ENCODE data around the gene ASB15. TPM values are rescaled to one million over a fixed set of nuclear protein-coding genes. Genes with fewer than 3 reads are reported as not detected.

ASB15 gene
- polyA plus RNA-seq, 2 of the 4 experiments (the other 2 are of a cell fraction), result not detected

GRCh38 chr7:123643495-123644441 is 42.1 kb downstream of the ASB15 start:
- ChIA-PET POLR2A (interaction anchor here (0.5 kb wide), 1 partner anchor 8 kb away, joined by 3 read pairs; no protein-coding TSS in a partner anchor), CTCF (interaction anchor here (1.0 to 3.5 kb wide), 6 partner anchors 9 to 228 kb away, joined by 3 to 11 read pairs (median 3); no protein-coding TSS in a partner anchor)
- no peak overlapping the region for H3K4me3 ChIP-seq
- DNase-seq (ENCODE audit: low read depth in 1 of 2, low spot score in 1 of 2) (peak in 1 of 2 experiments; percentile 13), ATAC-seq (peak in 1 of 2 experiments; percentile 36; a peak in 3 of 6 replicates), FAIRE-seq (no peak)
- no peak overlapping the region for H3K27ac ChIP-seq
- H3K4me2 ChIP-seq, result peak overlapping the region; percentile 31
- H3K9me3 ChIP-seq, result no peaks in the 10 kb centered on the region
- TF ChIP-seq POLR2A (IDR thresholded peaks at IDR 0.05; ENCODE audit: low read length), result no peak
- TF ChIP-seq HES2 (IDR thresholded peaks at IDR 0.05), result no peak
- no peak for TF ChIP-seq MAFK (IDR thresholded peaks at IDR 0.05; ENCODE audit: partially characterized antibody)
- TF ChIP-seq RARB (CRISPR knock-in tag; IDR thresholded peaks at IDR 0.05), result no peak
- TF ChIP-seq ELK1 (IDR thresholded peaks at IDR 0.05; ENCODE audit: low read depth, low read length), result no peak
- no peak for TF ChIP-seq ZC3H11A (IDR thresholded peaks at IDR 0.05)
- TF ChIP-seq MAX (IDR thresholded peaks at IDR 0.05), result no peak
- TF ChIP-seq NR3C1 (IDR thresholded peaks at IDR 0.05), result no peak
- no peak for TF ChIP-seq RCOR1 (IDR thresholded peaks at IDR 0.05; ENCODE audit: low read depth, low read length)
- TF ChIP-seq CHD2 (IDR thresholded peaks at IDR 0.05; ENCODE audit: low read length, partially characterized antibody), result no peak
- TF ChIP-seq HEYL (CRISPR knock-in tag; IDR thresholded peaks at IDR 0.05), result no peak
- no peak for TF ChIP-seq ESRRA (IDR thresholded peaks at IDR 0.05; ENCODE audit: borderline replicate concordance, low read length)
- TF ChIP-seq HMGXB4 (CRISPR knock-in tag; IDR thresholded peaks at IDR 0.05; ENCODE audit: borderline replicate concordance), result no peak
- no peak for TF ChIP-seq RNF2 (IDR thresholded peaks at IDR 0.05; ENCODE audit: borderline replicate concordance, low read depth)
- TF ChIP-seq POLR2AphosphoS2 (conservative IDR thresholded peaks at IDR 0.05; ENCODE audit: low read length), result no peak
- TF ChIP-seq KDM1A (IDR thresholded peaks at IDR 0.05; ENCODE audit: low read depth), result no peak
- TF ChIP-seq CBX8 (IDR thresholded peaks at IDR 0.05), result no peak
- no peak for TF ChIP-seq HOXB13 (CRISPR knock-in tag; IDR thresholded peaks at IDR 0.05; ENCODE audit: low read depth)
- no peak for TF ChIP-seq CEBPB (IDR thresholded peaks at IDR 0.05)
- H3K4me1 ChIP-seq, result no peaks in the 10 kb centered on the region
- 17% methylated on average over 6 of the region's 6 CpGs for WGBS (ENCODE audit: missing lambda C conversion rate)

- H3K4me3 ChIP-seq, result no peak overlapping the region
- no peaks in the 10 kb centered on the region for H3K9me3 ChIP-seq
- no peaks in the 10 kb centered on the region for H3K4me1 ChIP-seq
- DNase-seq (ENCODE audit: low read depth in 1 of 2, low spot score in 1 of 2) (no peak), ATAC-seq (no peak), FAIRE-seq (no peak)
- 78% methylated on average over 3 of the region's 3 CpGs for WGBS (ENCODE audit: missing lambda C conversion rate)
- CTCF ChIA-PET, result interaction anchor here (0.9 to 1.1 kb wide), 3 partner anchors 11 to 226 kb away, joined by 3 to 4 read pairs (median 3); no protein-coding TSS in a partner anchor
- no peak overlapping the region for H3K4me2 ChIP-seq
- POLR2A ChIA-PET, result no interaction called here
- H3K27ac ChIP-seq, result no peak overlapping the region
- TF ChIP-seq ZSCAN20 (CRISPR knock-in tag; IDR thresholded peaks at IDR 0.05) (no peak), RARB (CRISPR knock-in tag; IDR thresholded peaks at IDR 0.05) (no peak), JUNB (IDR thresholded peaks at IDR 0.05) (no peak), FOSL2 (IDR thresholded peaks at IDR 0.05) (no peak), FOSL2 (CRISPR knock-in tag; IDR thresholded peaks at IDR 0.05) (no peak), FOXS1 (CRISPR knock-in tag; IDR thresholded peaks at IDR 0.05) (no peak), ELK1 (IDR thresholded peaks at IDR 0.05; ENCODE audit: low read depth, low read length) (no peak), NPAS2 (CRISPR knock-in tag; IDR thresholded peaks at IDR 0.05; ENCODE audit: borderline replicate concordance) (no peak), CTCF (IDR thresholded peaks at IDR 0.05) (no peak), SREBF2 (IDR thresholded peaks at IDR 0.05) (no peak), KDM1A (IDR thresholded peaks at IDR 0.05; ENCODE audit: low read depth) (no peak), FOSB (CRISPR knock-in tag; IDR thresholded peaks at IDR 0.05) (no peak), PBX3 (IDR thresholded peaks at IDR 0.05) (no peak), HES2 (IDR thresholded peaks at IDR 0.05) (no peak), KDM5A (IDR thresholded peaks at IDR 0.05) (no peak)
Observed at GRCh38 chr7:123645516-123645915, 43.9 kb downstream of the ASB15 start.

Data from A549 (cell line).